ENCODE data around the gene DACT2. TPM values are rescaled to one million over a fixed set of nuclear protein-coding genes. Genes with fewer than 3 reads are reported as not detected.

DACT2 gene, protein sequence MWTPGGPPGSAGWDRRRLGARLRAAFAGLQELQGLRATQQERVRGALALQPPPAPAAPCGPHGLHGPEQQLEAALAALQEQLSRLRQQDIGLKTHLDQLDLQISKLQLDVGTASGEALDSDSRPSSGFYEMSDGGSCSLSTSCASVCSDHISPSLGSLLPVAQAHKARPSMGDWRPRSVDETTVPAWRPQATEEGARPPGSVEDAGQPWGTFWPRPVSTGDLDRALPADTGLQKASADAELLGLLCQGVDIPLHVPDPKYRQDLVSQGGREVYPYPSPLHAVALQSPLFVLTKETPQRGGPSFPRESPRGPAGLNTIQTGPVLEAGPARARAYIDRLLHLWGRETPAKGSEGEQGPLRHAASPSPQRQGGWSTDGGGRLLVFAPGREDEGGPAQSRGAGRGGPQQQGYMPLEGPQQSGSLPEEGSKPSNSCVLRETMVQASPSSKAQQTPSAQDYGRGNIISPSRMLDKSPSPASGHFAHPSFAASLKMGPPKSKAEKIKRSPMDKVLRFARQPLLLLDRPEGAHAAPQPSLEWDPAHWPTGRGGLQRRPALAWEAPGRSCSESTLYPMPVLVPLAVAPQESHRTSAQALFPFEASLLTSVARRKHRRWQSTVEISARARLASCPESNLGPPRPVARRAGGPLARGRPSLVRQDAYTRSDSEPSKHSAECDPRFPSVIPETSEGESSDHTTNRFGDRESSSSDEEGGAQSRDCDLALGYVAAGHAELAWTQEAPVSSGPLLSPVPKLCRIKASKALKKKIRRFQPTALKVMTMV
- total RNA-seq, result not detected in 2 replicates

DNA sequence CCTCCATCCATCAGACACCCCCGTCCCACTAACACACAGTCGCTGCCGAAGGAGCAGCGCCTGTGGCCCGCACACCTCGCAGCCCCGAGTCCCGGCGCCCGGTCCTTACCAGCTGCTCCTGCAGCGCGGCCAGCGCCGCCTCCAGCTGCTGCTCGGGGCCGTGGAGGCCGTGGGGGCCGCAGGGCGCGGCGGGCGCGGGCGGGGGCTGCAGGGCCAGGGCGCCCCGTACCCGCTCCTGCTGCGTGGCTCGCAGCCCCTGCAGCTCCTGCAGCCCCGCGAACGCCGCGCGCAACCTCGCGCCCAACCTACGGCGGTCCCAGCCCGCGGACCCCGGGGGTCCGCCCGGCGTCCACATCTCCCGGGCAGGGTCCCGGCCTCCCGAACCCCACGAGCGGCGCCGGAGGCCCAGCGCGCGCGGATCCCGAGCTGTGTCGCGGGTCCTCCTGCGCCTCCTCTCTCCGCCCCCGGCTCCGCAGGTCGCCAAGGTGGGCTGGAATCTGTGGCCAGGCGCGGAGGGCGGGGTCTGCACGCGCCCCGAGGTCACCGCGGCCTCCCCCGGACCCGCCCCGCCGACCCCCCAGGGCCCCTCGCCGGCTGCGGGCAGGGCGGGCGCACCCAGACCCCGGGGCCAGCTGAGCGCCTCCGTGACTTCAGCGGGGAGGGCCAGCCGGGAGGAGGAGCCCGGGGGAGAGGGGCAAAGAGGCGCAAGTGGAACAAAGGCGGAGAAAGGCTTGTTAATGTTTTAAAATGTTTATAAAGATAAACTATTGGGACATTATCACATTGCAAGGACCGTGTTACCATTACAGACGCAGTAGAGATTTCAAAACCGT is at the start of gene DACT2:
Gene DACT2, minus strand, starts transcription at position 499 of the 833 bp plus-strand sequence. Its CDS starts 144 bp downstream, at position 355.

Other genes starting within 250 kb of the DACT2 start
- gene FRMD1, start 240.6 kb downstream of the DACT2 start, total RNA-seq, result not detected in 2 replicates
- gene SMOC2, start 121.4 kb upstream of the DACT2 start, total RNA-seq, result not detected in 2 replicates

Measured in dermis lymphatic vessel endothelial cell (primary cell).